GM12892 (cell line): Measurements from ENCODE around the gene OR10K1.

Experiments
- POLR2A ChIP-seq: IDR thresholded peaks from 2 replicates; pipeline ENCODE4 v1.6.1; 2011; ENCODE audit warnings: low read depth, low read length, control low read depth
- POLR2AphosphoS5 ChIP-seq: IDR thresholded peaks from 2 replicates; pipeline ENCODE4 v1.6.1; 2011; ENCODE audit warnings: low read depth, low read length, control low read depth
- TAF1 ChIP-seq: IDR thresholded peaks from 2 replicates; pipeline ENCODE4 v1.6.1; 2011; ENCODE audit warnings: low read depth, mild to moderate bottlenecking, control low read depth, low read length, borderline replicate concordance

DNA sequence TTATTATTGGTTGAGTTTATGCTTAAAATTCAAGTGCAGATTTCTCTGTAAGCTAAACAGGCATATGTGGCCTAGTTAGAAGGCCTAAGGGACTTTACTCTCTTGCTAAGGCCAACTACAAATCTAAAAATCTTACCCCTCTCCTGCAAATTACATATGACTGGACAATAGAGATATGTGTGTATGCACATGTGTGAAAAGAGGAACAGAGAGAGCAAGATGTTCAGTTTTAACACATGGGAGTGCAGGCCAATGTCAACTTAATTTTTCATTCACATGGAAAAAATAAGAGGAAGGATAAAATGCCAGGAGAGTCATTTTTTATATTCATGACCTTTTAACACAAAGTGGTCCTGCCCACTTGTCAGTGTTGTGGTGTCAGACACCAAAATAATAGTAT is 44.0 kb upstream of the OR10K1 start:
- TF ChIP-seq POLR2A (no peak), POLR2AphosphoS5 (no peak), TAF1 (no peak)
